22Rv1 (cell line): ENCODE results near the gene CDKAL1.

Experiments
- ZFX ChIP-seq: fragments of 450-650 bp; IDR thresholded peaks from 2 replicates; pipeline ENCODE4 v1.6.1; 2017; ENCODE audit warnings: antibody characterized with exemption, borderline replicate concordance
- TF ChIP-seq, protein P1 (sequence below): fragments of 450-650 bp; IDR thresholded peaks from 2 replicates; pipeline ENCODE4 v1.5.1; 2017; ENCODE audit warnings: mild to moderate bottlenecking

DNA sequence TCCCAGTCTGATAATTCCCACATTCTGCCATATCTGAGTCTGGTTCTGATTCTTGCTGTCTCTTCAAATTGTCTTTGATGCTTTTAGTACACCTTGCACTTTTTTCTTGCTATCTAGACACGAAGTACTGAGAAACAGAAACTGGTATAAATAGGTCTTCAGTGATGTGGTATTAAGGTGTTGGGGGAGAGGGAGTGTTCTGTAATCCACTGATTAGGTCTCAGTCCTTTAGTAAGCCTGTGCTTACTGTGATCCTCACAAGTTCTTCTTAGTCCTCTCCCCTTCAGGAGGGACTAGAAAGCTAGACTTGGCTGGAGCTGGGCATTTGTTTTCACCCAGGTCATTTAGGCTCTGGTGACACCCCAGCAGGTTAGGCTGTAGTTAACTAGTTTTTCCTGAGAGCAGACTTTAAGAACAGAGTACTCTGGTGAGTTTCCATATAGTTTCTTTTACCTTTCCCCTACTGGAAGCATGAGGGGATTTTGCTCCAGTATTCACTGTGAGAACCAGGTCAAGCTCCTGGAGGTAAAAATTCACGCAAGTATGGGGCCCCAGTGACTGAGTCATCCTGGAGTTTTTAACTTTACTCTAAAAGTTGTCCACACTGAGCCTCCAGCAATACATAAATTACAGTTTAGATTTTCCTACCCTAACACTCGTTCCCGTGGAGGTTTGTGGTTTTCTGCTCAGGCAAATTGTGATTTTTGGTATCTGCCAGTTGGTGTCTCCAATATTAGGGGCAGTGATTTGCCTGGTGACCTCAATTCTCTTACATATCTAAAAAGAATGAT, 154.6 kb downstream of the CDKAL1 start:
- TF ChIP-seq, protein P1, sequence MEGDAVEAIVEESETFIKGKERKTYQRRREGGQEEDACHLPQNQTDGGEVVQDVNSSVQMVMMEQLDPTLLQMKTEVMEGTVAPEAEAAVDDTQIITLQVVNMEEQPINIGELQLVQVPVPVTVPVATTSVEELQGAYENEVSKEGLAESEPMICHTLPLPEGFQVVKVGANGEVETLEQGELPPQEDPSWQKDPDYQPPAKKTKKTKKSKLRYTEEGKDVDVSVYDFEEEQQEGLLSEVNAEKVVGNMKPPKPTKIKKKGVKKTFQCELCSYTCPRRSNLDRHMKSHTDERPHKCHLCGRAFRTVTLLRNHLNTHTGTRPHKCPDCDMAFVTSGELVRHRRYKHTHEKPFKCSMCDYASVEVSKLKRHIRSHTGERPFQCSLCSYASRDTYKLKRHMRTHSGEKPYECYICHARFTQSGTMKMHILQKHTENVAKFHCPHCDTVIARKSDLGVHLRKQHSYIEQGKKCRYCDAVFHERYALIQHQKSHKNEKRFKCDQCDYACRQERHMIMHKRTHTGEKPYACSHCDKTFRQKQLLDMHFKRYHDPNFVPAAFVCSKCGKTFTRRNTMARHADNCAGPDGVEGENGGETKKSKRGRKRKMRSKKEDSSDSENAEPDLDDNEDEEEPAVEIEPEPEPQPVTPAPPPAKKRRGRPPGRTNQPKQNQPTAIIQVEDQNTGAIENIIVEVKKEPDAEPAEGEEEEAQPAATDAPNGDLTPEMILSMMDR = no peak
- TF ChIP-seq ZFX = no peak
